Fibroblast of skin of left quadriceps (primary cell): ENCODE measurements around the gene ITGB4.
"Not testable (repeated sequence)": the region's sequence is repeated elsewhere in the genome, so short reads cannot be mapped to it uniquely, and the experiment has no call there.

ENCODE experiments used
- DNase-seq, 2 experiments: peaks; one replicate each; pipeline ENCODE4 v3.0.0-alpha.2; 2013; ENCODE audit warnings: low read depth in 2 of 2

The ITGB4 gene

GRCh38 chr17:75752802-75753513 lies 31.7 kb downstream of the ITGB4 start:
- DNase-seq = no peak

- DNase-seq = no peak
Measured at GRCh38 chr17:75753514-75754377, 32.5 kb downstream of the ITGB4 start.

GRCh38 chr17:75754378-75755204 lies 33.3 kb downstream of the ITGB4 start:
- DNase-seq = no peak

DNA sequence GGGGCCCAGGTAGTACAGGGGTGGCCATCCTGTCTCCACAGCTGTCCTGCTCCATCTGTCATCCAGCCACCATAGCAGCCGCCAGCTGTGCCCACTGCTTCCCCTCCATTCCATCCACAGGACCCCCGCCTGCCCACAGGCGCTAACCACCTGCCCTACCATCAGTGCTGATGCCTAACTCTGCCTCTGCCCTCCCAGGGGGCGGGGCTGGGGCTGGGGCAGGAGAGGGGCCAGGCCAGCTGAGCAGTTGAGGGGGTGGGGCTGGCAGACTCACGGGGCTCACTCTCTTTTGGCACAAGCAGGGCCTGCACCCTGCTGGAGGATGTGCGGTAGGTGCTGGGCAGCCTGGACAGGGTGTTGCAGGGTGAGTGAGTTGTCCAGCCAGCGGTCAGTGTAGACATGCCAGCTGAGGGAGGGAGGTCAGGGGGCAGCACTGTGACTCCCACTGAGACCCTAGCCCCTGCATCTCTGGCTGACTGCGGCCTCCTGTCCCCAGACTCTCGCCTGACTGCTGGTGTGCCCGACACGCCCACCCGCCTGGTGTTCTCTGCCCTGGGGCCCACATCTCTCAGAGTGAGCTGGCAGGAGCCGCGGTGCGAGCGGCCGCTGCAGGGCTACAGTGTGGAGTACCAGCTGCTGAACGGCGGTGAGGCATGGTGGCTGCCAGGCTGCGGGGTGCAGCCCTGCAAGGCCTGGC lies 34.1 kb downstream of the ITGB4 start:
- no peak for DNase-seq

DNA sequence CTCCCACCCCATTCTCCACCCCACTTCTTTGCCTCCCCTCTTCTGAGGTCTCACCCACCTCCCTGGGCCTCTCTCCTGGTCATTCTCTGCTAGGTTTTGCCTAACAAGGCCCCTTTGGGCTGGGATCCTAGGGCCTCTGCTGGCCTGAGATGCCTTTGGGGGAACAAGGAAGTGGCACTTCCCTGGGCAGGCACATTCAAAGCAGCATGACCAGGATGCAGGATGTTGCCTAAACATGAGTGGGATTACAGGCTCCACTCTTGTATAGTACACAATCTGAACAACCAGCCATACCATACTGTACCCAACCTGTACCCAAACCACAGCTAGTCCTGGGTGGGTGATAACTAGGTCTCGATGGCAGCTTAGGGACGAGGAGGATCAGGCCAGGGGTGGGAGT lies 34.7 kb downstream of the ITGB4 start:
- no peak for DNase-seq

DNA sequence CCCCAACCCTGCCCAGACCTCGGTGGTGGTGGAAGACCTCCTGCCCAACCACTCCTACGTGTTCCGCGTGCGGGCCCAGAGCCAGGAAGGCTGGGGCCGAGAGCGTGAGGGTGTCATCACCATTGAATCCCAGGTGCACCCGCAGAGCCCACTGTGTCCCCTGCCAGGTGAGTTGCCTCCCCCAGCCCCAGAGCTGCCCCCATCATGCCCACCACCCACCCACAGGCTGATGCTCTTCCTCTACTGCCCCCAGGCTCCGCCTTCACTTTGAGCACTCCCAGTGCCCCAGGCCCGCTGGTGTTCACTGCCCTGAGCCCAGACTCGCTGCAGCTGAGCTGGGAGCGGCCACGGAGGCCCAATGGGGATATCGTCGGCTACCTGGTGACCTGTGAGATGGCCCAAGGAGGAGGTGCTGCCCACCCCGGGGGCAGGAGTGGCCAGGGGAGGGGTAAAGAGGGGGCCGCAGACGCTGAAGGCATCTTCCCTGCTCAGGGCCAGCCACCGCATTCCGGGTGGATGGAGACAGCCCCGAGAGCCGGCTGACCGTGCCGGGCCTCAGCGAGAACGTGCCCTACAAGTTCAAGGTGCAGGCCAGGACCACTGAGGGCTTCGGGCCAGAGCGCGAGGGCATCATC lies 35.3 kb downstream of the ITGB4 start:
- no peak for DNase-seq

DNA sequence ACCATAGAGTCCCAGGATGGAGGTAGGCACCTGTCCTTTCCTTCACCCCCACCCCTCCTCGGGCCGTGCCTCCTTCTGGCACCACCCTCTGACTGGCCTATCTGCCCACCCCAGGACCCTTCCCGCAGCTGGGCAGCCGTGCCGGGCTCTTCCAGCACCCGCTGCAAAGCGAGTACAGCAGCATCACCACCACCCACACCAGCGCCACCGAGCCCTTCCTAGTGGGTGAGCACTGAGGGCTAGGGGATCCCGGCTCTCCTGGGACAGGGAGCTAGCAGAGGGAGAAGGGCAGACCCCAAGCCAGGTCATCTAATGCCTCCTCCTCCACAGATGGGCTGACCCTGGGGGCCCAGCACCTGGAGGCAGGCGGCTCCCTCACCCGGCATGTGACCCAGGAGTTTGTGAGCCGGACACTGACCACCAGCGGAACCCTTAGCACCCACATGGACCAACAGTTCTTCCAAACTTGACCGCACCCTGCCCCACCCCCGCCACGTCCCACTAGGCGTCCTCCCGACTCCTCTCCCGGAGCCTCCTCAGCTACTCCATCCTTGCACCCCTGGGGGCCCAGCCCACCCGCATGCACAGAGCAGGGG lies 35.9 kb downstream of the ITGB4 start:
- DNase-seq = no peak

DNA sequence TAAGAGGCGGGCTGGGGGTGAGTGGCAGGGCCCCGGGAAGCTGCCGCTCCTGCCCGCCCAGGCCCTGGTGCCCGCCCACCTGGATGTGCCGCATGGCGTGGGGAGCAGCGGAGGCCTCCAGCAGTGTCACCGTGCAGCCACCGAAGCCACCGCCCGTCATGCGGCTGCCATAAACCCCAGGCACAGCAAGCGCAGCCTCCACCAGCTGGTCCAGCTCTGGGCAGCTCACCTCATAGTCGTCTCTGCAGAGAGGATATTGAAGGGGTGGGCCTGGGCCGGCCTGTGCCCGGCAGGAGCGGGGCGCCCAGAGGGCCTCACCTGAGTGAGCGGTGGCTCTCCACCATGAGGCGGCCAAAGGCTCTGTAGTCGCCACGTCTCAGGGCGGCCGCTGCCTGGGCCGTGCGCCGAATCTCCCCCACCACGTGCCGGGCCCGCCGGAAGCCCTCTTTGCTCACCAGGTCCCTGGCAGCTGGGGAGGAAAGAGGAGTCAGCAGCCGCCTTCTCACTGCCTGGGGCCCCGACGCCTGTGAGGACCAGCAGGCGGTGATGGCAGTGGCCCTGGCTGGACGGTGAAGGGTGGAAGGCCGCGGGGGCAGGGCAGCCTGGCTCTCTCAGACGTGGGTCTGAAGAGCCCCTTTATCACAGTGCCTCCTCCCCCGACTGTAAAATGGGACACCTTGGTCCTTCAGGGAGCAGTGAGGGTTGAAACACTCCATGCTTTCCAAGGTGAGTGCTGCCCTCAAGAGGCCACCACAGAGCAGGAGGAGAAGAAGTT lies 37.1 kb downstream of the ITGB4 start:
- no peak for DNase-seq

DNA sequence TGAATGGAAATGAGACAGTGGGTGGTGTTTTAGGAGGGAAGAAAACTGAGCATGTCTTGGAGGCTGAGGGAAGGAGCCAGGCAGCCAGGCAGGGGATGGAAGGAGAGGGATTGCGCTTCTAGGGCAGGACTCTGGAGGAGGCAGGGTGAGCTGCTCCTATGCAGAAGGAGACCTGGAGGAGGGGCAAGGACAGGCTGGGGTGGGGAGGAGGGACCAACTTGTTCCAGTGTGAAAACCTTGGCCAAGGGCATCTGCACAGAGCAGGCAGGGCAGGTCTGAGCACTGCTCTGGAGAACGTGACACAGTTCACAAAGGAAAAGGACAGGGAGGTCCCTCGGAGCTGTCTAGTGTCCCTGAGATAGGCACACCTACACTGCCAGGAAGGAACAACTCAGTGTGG lies 38.2 kb downstream of the ITGB4 start:
- no peak for DNase-seq

DNA sequence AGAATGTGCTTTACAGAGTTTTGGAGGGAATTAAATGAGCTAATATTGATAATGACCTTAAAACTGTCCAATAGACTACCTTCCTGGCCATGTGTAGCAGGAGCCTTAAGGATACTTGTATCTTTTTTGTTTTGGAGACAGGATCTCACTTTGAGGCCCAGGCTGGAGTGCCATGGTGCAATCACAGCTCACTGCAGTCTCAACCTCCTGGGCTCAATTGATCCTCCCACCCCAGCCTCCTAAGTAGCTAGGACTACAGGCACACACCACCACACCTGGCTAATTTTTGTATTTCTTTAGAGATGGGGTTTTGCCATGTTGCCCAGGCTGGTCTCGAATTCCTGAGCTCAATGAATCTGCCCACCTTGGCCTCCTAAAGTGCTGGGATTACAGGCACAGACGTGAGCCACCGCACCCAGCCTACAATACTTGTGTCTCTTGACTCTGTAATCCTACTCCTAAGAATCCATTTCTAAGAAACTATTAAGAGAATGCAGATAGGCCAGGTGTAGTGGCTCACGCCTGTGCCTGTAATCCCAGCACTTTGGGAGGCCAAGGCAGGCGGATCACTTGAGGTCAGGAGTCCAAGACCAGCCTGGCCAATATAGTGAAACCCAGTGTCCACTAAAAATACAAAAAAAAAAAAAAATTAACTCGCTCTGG lies 38.9 kb downstream of the ITGB4 start:
- DNase-seq = not testable (repeated sequence)

GRCh38 chr17:75762513-75763268 lies 41.4 kb downstream of the ITGB4 start:
- no peak for DNase-seq

DNA sequence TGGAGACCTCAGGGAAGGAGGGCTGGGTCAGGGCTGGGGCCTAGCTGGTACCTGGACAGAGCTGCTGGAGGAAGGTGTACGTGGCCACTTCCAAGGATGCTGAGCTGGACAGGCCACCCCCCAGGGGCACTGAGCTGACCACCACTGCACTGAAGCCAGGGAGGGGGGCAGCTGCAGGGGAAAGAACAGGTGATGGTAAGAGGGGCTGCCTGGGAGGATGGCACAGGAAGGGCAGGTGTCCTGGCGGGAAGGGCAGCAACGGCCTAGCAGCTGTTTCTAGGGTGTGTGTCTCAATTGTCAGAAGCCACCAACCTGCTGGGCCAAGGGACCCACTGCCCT lies 42.0 kb downstream of the ITGB4 start:
- no peak for DNase-seq

DNA sequence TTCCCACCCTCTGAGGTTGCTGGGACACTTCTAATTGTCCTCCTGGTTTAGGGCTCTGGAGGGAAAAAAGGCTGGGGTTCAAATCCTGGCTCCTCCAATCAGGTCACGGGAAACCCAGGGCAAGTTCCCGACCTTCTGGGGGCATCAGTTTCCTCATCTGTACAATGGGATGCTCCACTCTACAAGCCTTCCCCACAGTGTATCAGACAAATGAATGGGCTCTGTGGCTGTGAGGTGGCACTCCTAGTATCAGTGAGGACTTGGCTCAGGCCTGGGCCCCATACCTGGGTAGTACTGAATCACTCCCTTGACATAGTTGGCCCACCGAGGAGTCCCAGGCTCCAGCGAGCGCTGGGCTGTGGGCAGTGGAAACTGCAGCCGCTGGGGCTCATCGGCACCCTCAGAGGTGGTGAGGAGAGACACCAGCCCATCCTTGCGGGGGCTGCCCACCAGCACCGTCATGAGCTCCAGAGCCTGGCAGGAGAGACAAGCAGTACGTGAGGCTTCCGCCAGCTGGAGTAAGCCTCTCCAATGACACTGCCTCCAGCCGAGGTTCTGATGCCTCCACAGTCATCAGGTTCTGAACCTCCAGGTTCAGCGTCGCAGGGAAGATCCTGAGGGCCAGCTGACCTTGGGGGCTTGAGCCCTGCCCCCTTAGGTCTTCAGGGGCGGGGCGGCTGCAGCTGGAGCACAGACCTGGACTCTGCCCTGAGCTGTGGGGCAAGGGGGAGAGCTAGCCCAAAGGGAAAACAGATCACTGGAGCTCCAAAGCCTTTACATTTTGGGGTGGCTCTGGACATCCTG lies 42.6 kb downstream of the ITGB4 start:
- DNase-seq = no peak

DNA sequence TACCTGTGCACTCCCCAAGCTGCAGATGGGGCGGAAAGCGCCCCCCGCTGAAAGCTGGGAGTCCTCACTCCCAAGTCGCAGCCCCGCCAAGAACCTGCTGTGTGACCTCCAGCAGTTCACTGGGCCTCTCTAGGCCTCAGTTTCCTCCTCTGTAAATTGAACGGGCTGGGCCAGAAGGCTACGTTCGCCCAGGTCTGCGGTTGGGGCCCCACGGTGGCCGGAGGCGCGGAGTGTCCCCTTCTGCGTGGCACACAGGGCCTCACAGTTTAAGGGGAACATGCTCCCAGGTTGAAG lies 43.1 kb downstream of the ITGB4 start:
- no peak for DNase-seq

DNA sequence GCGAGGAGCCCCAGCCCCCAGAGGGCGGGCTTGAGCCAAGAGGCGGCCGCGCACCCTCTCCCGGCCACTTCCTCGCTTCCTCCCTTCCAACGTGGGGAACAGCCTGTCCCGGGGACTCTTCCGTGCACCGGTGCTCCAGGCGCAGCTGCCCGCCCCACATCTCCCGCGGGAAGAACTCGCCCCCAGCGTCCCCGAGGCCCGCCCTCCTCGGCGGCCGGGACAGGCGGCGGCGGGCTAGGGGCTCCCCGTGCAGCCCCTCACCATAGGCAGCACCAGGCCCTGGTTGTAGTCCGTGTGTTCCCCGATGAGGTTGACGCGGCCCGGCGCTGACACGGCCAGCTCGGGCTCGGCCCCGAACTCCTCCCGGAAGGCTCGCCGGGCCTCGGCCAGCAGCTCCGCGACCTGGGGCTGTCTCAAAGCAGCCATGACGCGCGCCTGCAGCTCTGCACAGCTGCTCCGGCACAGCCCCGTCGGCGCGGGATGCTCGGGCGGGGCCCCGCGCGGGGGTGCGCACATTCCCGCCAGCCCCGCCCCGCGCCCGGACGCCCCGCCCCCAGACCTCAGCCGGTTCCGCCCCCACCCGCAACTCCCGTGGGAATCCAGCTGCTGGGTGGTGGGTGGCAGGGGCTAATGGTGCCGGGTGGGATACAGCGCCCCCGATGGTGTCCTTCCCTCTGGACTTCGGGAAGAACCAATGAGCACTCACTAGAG lies 43.6 kb downstream of the ITGB4 start, which contains the start of gene GALK1:
GALK1 (minus strand) TSS at position 482 of the 711 bp plus-strand sequence; CDS start at position 426, 56 bp downstream.
- DNase-seq = no peak

GRCh38 chr17:75765981-75766380 lies 44.7 kb downstream of the ITGB4 start:
- no peak for DNase-seq

- no peak for DNase-seq
Measured at GRCh38 chr17:75767881-75768280, 46.6 kb downstream of the ITGB4 start.
